Neural crest cell (in vitro differentiated cells): ENCODE data around the gene PCF11. TPM values are rescaled to one million over a fixed set of nuclear protein-coding genes. Genes with fewer than 3 reads are reported as not detected.
A peak's percentile ranks its signal among the peaks of the same experiment; 100 is the strongest.

Experiments used
- DNase-seq: peaks from one replicate; pipeline ENCODE4 v3.0.0; 2021; ENCODE audit warnings: low read depth, mixed read lengths, low spot score
- H3K27ac Mint-ChIP-seq: one replicate; pipeline ENCODE4 v1.8.0; 2021; ENCODE audit warnings: mild to moderate bottlenecking, mixed read lengths; ENCODE audit not compliant: unreplicated experiment
- H3K27me3 Mint-ChIP-seq: 2 replicates; pipeline ENCODE4 v1.8.0; 2021; ENCODE audit warnings: low read depth, mild to moderate bottlenecking, mixed read lengths
- H3K36me3 Mint-ChIP-seq: 2 replicates; pipeline ENCODE4 v1.8.0; 2021; ENCODE audit warnings: low read depth, mild to moderate bottlenecking, mixed read lengths
- H3K4me1 Mint-ChIP-seq: 2 replicates; pipeline ENCODE4 v1.8.0; 2021; ENCODE audit warnings: mixed read lengths
- H3K4me3 Mint-ChIP-seq: one replicate; pipeline ENCODE4 v1.8.0; 2021; ENCODE audit warnings: mild to moderate bottlenecking, mixed read lengths
- H3K9me3 Mint-ChIP-seq: 2 replicates; pipeline ENCODE4 v1.8.0; 2021; ENCODE audit warnings: mixed read lengths
- total RNA-seq: library from RNA; stranded (reverse); gene quantifications from 2 replicates; pipeline ENCODE4 v1.2.1, GENCODE V29; 2021
- TF ChIP-seq, protein P1 (sequence below): fragments of 200-600 bp; sonication (generic); conservative IDR thresholded peaks from 2 replicates; pipeline ENCODE4 v1.5.0; 2021; ENCODE audit warnings: antibody characterized with exemption, mild to moderate bottlenecking

Gene PCF11
- total RNA-seq, 1 donor from 2014 or later: 67.9 TPM

DNA sequence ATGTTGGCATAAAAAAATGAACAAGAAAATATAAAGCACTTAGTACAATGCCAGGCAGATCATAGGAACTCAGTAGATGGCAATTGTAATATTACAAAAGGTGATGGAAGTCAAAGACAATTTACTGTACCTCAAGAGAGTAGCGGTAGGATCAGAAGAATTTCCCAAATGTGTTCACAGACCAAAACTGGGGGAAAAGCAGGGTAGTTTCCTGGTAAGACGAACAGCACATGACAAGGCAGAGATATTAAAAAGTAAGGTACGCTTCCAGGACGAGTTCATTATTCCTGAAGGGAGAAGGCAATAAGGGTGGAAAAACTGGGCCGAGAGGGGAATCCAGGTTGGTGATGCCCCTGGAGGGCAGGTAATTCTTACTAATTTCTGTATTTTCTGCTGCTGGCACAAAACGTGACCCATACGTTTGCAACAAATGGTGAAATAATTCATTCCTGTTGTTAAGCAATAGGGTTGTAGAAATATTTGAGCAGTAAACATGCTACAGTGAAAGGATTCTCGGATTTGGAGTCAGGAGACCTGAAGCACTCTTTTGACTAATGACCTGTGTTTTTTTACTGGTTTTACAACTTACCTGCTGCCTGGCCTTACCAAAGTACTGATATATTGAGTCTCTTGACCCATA lies 35.8 kb downstream of the PCF11 start:
- Mint-ChIP-seq H3K4me3 (peak overlapping the region; percentile 95), H3K9me3 (no peaks in the 10 kb centered on the region), H3K36me3 (peaks cover 3% of the 10 kb centered on the region), H3K27ac (peak overlapping the region; percentile 96), H3K27me3 (no peaks in the 10 kb centered on the region), H3K4me1 (peaks cover 44% of the 10 kb centered on the region)
- TF ChIP-seq, protein P1, sequence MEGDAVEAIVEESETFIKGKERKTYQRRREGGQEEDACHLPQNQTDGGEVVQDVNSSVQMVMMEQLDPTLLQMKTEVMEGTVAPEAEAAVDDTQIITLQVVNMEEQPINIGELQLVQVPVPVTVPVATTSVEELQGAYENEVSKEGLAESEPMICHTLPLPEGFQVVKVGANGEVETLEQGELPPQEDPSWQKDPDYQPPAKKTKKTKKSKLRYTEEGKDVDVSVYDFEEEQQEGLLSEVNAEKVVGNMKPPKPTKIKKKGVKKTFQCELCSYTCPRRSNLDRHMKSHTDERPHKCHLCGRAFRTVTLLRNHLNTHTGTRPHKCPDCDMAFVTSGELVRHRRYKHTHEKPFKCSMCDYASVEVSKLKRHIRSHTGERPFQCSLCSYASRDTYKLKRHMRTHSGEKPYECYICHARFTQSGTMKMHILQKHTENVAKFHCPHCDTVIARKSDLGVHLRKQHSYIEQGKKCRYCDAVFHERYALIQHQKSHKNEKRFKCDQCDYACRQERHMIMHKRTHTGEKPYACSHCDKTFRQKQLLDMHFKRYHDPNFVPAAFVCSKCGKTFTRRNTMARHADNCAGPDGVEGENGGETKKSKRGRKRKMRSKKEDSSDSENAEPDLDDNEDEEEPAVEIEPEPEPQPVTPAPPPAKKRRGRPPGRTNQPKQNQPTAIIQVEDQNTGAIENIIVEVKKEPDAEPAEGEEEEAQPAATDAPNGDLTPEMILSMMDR: no peak
- DNase-seq: no peak

DNA sequence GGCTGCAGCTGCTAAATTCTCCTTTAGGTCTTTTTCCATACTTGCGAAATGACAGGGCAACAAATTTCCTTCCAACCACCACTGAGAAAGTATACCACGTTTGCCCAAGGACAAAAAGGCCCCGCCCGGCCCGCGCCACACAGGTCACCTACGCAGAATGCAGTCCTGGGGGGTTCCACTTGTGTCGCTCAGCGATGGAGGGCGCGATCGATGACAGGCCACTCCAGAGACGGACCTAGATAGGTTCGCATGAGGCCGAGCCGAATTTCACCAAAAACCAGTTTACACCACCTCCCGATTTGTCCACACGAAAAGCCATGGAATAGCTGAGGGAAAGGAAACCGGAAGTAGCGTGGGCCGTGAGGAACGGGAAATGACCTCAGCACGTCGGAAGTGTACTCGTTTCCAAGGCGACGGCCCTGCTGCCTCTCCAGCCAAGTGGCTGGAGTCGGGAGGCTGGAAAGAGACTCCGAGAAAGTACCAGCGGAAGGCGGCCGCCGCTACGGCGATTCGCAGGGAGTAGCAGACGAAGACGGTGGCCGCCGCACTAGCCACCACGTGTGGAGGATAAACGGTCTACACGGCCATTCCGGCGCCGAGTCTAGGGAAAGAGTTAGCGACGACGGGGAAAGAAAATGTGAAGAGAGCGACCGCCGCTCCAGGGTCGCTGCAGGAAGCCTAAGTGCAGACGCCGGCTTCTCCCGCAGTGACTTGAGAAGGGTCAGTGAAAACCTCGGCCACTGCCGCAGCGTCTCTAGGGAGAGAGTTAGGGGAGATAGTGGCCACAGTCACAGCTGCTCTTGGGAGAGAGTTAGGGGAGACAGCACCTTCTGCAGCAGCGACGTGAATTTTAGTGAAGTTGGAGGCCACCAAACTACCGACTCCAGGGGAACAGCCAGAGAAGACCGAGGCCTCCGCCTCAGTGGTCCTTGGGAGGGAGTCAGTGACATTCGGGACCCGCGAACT lies 36.7 kb downstream of the PCF11 start, which contains the start of gene ANKRD42:
Gene ANKRD42, plus strand, starts transcription at position 398 of the 966 bp plus-strand sequence. CDS start 959 bp downstream, outside the sequence.
- Mint-ChIP-seq H3K27me3 (no peaks in the 10 kb centered on the region), H3K4me3 (peak within 1 kb of the TSS; percentile 95)

DNA sequence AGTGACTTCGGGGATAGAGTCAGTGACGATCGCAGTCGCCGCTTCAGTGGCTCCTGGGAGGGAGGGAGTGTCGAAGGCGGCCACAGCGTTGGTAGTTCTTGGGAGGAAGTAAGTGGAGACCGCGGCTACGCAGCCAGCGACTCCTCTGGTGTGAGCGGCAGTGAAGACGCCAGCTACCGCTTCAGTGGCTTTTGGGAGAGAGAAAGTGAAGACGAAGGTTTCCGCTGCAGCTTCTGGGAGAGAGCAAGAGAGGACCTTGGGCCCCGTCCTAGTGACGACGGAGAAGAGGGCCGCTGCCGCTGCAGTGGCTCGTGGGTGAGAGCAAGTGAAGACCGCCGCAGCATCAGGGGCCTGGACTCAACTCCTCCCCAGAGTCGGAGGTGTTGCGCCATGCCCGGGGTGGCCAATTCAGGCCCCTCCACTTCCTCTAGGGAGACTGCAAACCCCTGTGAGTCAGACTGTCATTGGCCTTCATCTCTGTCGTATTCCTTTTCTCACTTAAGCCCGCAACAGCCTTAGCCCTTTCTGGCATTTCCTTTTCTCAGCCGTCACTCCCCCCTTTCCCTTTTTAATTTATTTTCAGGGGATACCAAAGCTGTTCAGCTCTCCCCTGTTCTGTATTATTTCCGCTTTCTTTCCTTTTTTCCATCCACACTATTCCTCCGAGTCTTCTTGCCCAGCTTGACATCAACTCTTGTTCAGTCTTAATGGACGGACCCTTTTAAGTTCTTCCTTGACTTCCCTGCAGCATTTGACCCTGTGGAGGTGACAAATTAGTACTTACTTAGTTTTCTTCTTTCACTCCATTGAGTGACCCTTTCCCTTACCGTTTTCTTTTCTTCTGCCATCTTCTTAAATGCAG lies 37.6 kb downstream of the PCF11 start:
- H3K4me1 Mint-ChIP-seq: peaks cover 44% of the 10 kb centered on the region
- H3K9me3 Mint-ChIP-seq: no peaks in the 10 kb centered on the region
- DNase-seq: peak; percentile 24
- no peaks in the 10 kb centered on the region for H3K36me3 Mint-ChIP-seq
- peak overlapping the region; percentile 95 for H3K4me3 Mint-ChIP-seq
- peak overlapping the region; percentile 96 for H3K27ac Mint-ChIP-seq
- TF ChIP-seq, protein P1: no peak
- H3K27me3 Mint-ChIP-seq: no peaks in the 10 kb centered on the region

More for the DNA sequence above, 36.7 kb downstream of the PCF11 start, which contains the start of gene ANKRD42:
- DNase-seq: peak; percentile 77
- Mint-ChIP-seq H3K36me3 (peaks cover 2% of the 10 kb centered on the region), H3K9me3 (no peaks in the 10 kb centered on the region), H3K27ac (peak within 1 kb of the TSS; percentile 96), H3K4me1 (peaks cover 44% of the 10 kb centered on the region)
- TF ChIP-seq, protein P1: no peak

DNA sequence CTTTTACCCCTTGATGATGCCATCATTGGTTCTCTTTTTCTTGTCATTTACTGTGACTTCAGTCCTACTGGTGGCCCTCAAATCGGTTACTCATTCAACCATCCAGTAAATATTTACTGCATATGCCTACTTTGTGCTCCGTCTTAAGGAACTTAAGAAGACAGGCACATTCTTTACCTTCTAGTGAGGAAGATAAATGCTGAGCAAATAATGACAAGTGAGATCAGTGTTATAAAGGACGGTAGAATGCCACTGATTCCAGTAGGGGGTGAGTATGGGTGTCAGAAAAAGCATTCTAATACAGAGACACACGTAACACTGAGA lies 38.2 kb downstream of the PCF11 start:
- peaks cover 44% of the 10 kb centered on the region for H3K4me1 Mint-ChIP-seq
- H3K36me3 Mint-ChIP-seq: no peaks in the 10 kb centered on the region
- peak overlapping the region; percentile 95 for H3K4me3 Mint-ChIP-seq
- H3K27me3 Mint-ChIP-seq: no peaks in the 10 kb centered on the region
- DNase-seq: no peak
- TF ChIP-seq, protein P1: peak; percentile 27
- no peak overlapping the region for H3K27ac Mint-ChIP-seq
- no peaks in the 10 kb centered on the region for H3K9me3 Mint-ChIP-seq

DNA sequence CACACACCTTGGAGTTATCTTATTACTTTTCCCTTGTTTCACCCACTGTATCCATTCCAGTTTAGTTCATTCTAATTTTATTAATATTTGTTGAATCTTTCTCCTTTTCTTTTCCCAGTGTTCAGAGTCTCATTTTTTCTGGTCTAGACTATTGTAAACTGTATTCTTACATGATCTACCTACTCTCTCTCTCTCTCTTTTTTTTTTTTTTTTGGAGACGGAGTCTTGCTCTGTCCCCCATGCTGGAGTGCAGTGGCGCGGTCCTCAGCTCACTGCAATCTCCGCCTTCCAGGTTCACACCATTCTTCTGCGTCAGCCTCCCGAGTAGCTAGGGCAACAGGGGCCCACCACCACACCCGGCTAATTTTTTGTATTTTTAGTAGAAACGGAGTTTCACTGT lies 38.7 kb downstream of the PCF11 start:
- no peak for DNase-seq
- TF ChIP-seq, protein P1: no peak
- Mint-ChIP-seq H3K36me3 (no peaks in the 10 kb centered on the region), H3K27ac (no peak overlapping the region), H3K9me3 (no peaks in the 10 kb centered on the region), H3K27me3 (no peaks in the 10 kb centered on the region), H3K4me3 (peak overlapping the region; percentile 95), H3K4me1 (peaks cover 44% of the 10 kb centered on the region)
